B cell (primary cell): Measurements from ENCODE around the gene MAPK8IP2. TPM values are rescaled to one million over a fixed set of nuclear protein-coding genes. Genes with fewer than 3 reads are reported as not detected.
A peak's percentile ranks its signal among the peaks of the same experiment; 100 is the strongest.
"Not testable (repeated sequence)": the region's sequence is repeated elsewhere in the genome, so short reads cannot be mapped to it uniquely, and the experiment has no call there.

ENCODE experiments used
- ATAC-seq: fragments of 200-7000 bp; cut with Tn5 transposase; one replicate; pipeline ENCODE4 v1.10.0; 2021; ENCODE audit warnings: low read depth, mild to moderate bottlenecking, moderate number of reproducible peaks, moderate library complexity
- CTCF ChIA-PET: fragments of 350-600 bp; sonication (Branson Sonifier 250); formaldehyde crosslinking; loops from one replicate; lab custom pipeline; 2021; ENCODE audit warnings: antibody characterized with exemption, inconsistent platforms; lab: Charles Lee
- POLR2A ChIA-PET: fragments of 350-600 bp; sonication (Branson Sonifier 250); formaldehyde crosslinking; loops from one replicate; lab custom pipeline; 2021; ENCODE audit warnings: antibody characterized with exemption; lab: Charles Lee
- DNase-seq: peaks from one replicate; pipeline ENCODE4 v3.0.0; 2013
- H2AFZ ChIP-seq: 2 replicates; pipeline ENCODE4 v1.6.1; 2012; ENCODE audit warnings: mild to moderate bottlenecking, low read depth, low read length; ENCODE audit not compliant: insufficient read depth, poor library complexity, severe bottlenecking
- H3K27ac ChIP-seq, 2 donors: 1 replicate in 1 of 2; 2 replicates in 1 of 2; pipeline ENCODE4 v1.5.1; 2012 to 2013; ENCODE audit warnings: low read length in 2 of 2, mild to moderate bottlenecking in 2 of 2, moderate library complexity in 1 of 2
- H3K27me3 ChIP-seq, 4 experiments: fragments of 200-600 bp in 1 of 4; sonication (generic) in 1 of 4; replicated peaks in 1 of 4; 1 replicate in 2 of 4; 2 replicates in 2 of 4; pipeline versions ENCODE4 v1.6.1 to v1.7.0; 2013 to 2016; ENCODE audit warnings: low read length in 3 of 4, mild to moderate bottlenecking in 2 of 4, mixed read lengths in 1 of 4, moderate library complexity in 1 of 4; ENCODE audit not compliant: insufficient read depth in 4 of 4, control insufficient read depth in 3 of 4; ENCODE audit errors: control extremely low read depth in 1 of 4
- H3K36me3 ChIP-seq, 2 experiments: replicated peaks in 1 of 2; 1 replicate in 1 of 2; 2 replicates in 1 of 2; pipeline versions ENCODE4 v1.6.1 to v1.7.1; 2013; ENCODE audit warnings: low read length in 1 of 2; ENCODE audit not compliant: insufficient read depth in 2 of 2, control insufficient read depth in 1 of 2; ENCODE audit errors: control extremely low read depth in 1 of 2, extremely low read depth in 1 of 2
- H3K4me1 ChIP-seq, 2 donors: fragments of 200-600 bp in 1 of 2; sonication (generic) in 1 of 2; 1 replicate in 1 of 2; 2 replicates in 1 of 2; pipeline versions ENCODE4 v1.5.1 to v1.6.1; 2013 to 2017; ENCODE audit warnings: low read length in 2 of 2; ENCODE audit not compliant: control insufficient read depth in 2 of 2, insufficient read depth in 2 of 2
- H3K4me2 ChIP-seq: replicated peaks from 2 replicates; pipeline ENCODE3; 2012; ENCODE audit warnings: mild to moderate bottlenecking, low read depth, low read length; ENCODE audit not compliant: poor library complexity, severe bottlenecking
- H3K4me3 ChIP-seq, 5 experiments: fragments of 200-600 bp in 1 of 5; sonication (generic) in 1 of 5; 1 replicate in 3 of 5; 2 replicates in 2 of 5; pipeline versions ENCODE4 v1.5.1 to v1.7.0; 2011 to 2016; ENCODE audit warnings: low read length in 4 of 5, mild to moderate bottlenecking in 4 of 5, low read depth in 2 of 5, control low read depth in 1 of 5, moderate library complexity in 1 of 5; ENCODE audit not compliant: insufficient read depth in 1 of 5; ENCODE audit errors: control extremely low read depth in 1 of 5, extremely low read depth in 1 of 5
- H3K79me2 ChIP-seq: fragments of 200-600 bp; sonication (generic); one replicate; pipeline ENCODE4 v1.6.0; 2016; ENCODE audit warnings: low read length; ENCODE audit not compliant: control insufficient read depth, insufficient read depth
- H3K9ac ChIP-seq: fragments of 200-600 bp; sonication (generic); 2 replicates; pipeline ENCODE4 v1.6.1; 2017; ENCODE audit warnings: mild to moderate bottlenecking, low read length, moderate library complexity
- H3K9me3 ChIP-seq, 3 donors: one replicate each; pipeline versions ENCODE4 v1.6.1 to v1.7.1; 2013; ENCODE audit warnings: low read length in 2 of 3; ENCODE audit not compliant: control insufficient read depth in 2 of 3, insufficient read depth in 1 of 3; ENCODE audit errors: control extremely low read depth in 1 of 3
- H4K20me1 ChIP-seq: 2 replicates; pipeline ENCODE4 v1.6.0; 2012; ENCODE audit warnings: mild to moderate bottlenecking, low read length; ENCODE audit not compliant: insufficient read depth, control insufficient read depth, poor library complexity, severe bottlenecking
- H3K27ac Mint-ChIP-seq: one replicate; pipeline ENCODE4 v1.8.0; 2021; ENCODE audit warnings: mixed read lengths
- H3K27me3 Mint-ChIP-seq: one replicate; pipeline ENCODE4 v1.8.0; 2021; ENCODE audit warnings: mixed read lengths
- H3K4me1 Mint-ChIP-seq: one replicate; pipeline ENCODE4 v1.8.0; 2021; ENCODE audit warnings: mixed read lengths
- H3K4me3 Mint-ChIP-seq: one replicate; pipeline ENCODE4 v1.8.0; 2021; ENCODE audit warnings: mixed read lengths
- H3K9me3 Mint-ChIP-seq: one replicate; pipeline ENCODE4 v1.8.0; 2022; ENCODE audit warnings: mixed read lengths; ENCODE audit not compliant: insufficient read depth
- CTCF ChIP-seq: fragments of 200-600 bp; IDR thresholded peaks from one replicate; pipeline ENCODE4 v1.8.0; 2022; ENCODE audit warnings: antibody characterized with exemption, mild to moderate bottlenecking
- EZH2 ChIP-seq: IDR thresholded peaks from 2 replicates; pipeline ENCODE4 v1.6.1; 2012; ENCODE audit warnings: borderline replicate concordance, low read depth, mild to moderate bottlenecking, moderate library complexity, low read length; ENCODE audit not compliant: insufficient read depth, poor library complexity, severe bottlenecking
- WGBS: methylation state at CpG from one replicate; pipeline ENCODE4 v1.1.5; 2013; ENCODE audit warnings: missing lambda C conversion rate; ENCODE audit not compliant: insufficient coverage; 5-methylcytosine and 5-hydroxymethylcytosine counted together
- intact Hi-C: fragments of 100-400 bp; cut with micrococcal nuclease; formaldehyde crosslinking; loops from one replicate; pipeline ENCODE4 v1.10.0; 2022
- polyA plus RNA-seq: library from polyadenylated mRNA; depleted of rRNA; stranded (reverse); fragments of >200 nt; gene quantifications from 2 replicates; pipeline ENCODE4 v1.2.3, GENCODE V29; 2012
- total RNA-seq, 2 donors: library from RNA; stranded (reverse); fragments of 120-200 nt in 1 of 2; gene quantifications; 1 replicate in 1 of 2; 2 replicates in 1 of 2; pipeline versions ENCODE4 v1.2.3 to v1.2.4, GENCODE V29; 2013 to 2022

Gene MAPK8IP2
- total and polyA plus RNA-seq, 2 donors (not counting 1 experiment from before 2014, with no cell fraction given): 0.19 to 0.39 TPM

- H3K36me3 ChIP-seq: no peaks in the 10 kb centered on the region
- H3K4me2 ChIP-seq: no peak overlapping the region
- no peak overlapping the region for H3K27ac ChIP-seq
- no peak for TF ChIP-seq EZH2
- TF ChIP-seq CTCF: no peak
- H3K27ac Mint-ChIP-seq: no peak overlapping the region
- 94% methylated on average over 9 of the region's 11 CpGs for WGBS
- H2AFZ ChIP-seq: no peak overlapping the region
- intact Hi-C loops: no loop called here
- H3K4me1 ChIP-seq: no peaks in the 10 kb centered on the region
- DNase-seq (no peak), ATAC-seq (no peak)
- H3K79me2 ChIP-seq: peaks cover 2% of the 10 kb centered on the region
- H3K4me1 Mint-ChIP-seq: peaks cover 1% of the 10 kb centered on the region
- H3K9me3 Mint-ChIP-seq: no peaks in the 10 kb centered on the region
- no peak overlapping the region for H3K4me3 Mint-ChIP-seq
- no peak overlapping the region for H3K9ac ChIP-seq
- ChIA-PET POLR2A (no interaction called here), CTCF (no interaction called here)
- no peaks in the 10 kb centered on the region for H3K27me3 ChIP-seq
- H3K4me3 ChIP-seq: no peak overlapping the region
- H3K27me3 Mint-ChIP-seq: no peaks in the 10 kb centered on the region
- H3K9me3 ChIP-seq: peaks cover 0 to 4% (median 0%) of the 10 kb centered on the region in 3 donors
- H4K20me1 ChIP-seq: no peaks in the 10 kb centered on the region
These were observed 35.0 kb downstream of the MAPK8IP2 start for GRCh38 chr22:50635591-50635990.

GRCh38 chr22:50640296-50640695 is 39.7 kb downstream of the MAPK8IP2 start:
- peaks cover 16% of the 10 kb centered on the region for H3K27me3 Mint-ChIP-seq

More at GRCh38 chr22:50640296-50640695, 39.7 kb downstream of the MAPK8IP2 start:
- H3K27ac Mint-ChIP-seq, H3K4me3 ChIP-seq, H3K4me1 Mint-ChIP-seq, POLR2A ChIA-PET, H3K9ac ChIP-seq, H3K79me2 ChIP-seq, DNase-seq, H3K9me3 ChIP-seq, H2AFZ ChIP-seq, H3K4me1 ChIP-seq, H3K36me3 ChIP-seq, H3K27ac ChIP-seq, H3K4me2 ChIP-seq, H3K9me3 Mint-ChIP-seq, ATAC-seq, H4K20me1 ChIP-seq: not testable (repeated sequence)
- H3K4me3 Mint-ChIP-seq: peak overlapping the region; percentile 40
- peaks cover 0 to 30% (median 9%) of the 10 kb centered on the region in 4 experiments for H3K27me3 ChIP-seq
- intact Hi-C loops: loop anchor here (1.0 kb wide), 1 partner anchor 12 kb away; the partner anchor contains the start of gene ARSA
- 98% methylated on average over 8 of the region's 12 CpGs for WGBS
- CTCF ChIA-PET: interaction anchor here (2.0 kb wide), 1 partner anchor 13 kb away, joined by 11 read pairs; the partner anchor contains the start of gene ARSA
